ENCODE results near the gene BCL2.
A peak's percentile ranks its signal among the peaks of the same experiment; 100 is the strongest.

BCL2 gene

GRCh38 chr18:63135101-63135500, 184.5 kb downstream of the BCL2 start:
- DNase-seq, result no peak

- DNase-seq, result no peak
Observed at GRCh38 chr18:63132819-63133200, 186.8 kb downstream of the BCL2 start.

GRCh38 chr18:63131959-63132818, 187.4 kb downstream of the BCL2 start:
- DNase-seq, result no peak

GRCh38 chr18:63131106-63131958, 188.2 kb downstream of the BCL2 start:
- DNase-seq, result peak; percentile 60

GRCh38 chr18:63130176-63130575, 189.4 kb downstream of the BCL2 start:
- DNase-seq, result no peak

GRCh38 chr18:63128237-63128974, 191.2 kb downstream of the BCL2 start:
- DNase-seq, result no peak

- no peak for DNase-seq
Observed at GRCh38 chr18:63126134-63127069, 193.2 kb downstream of the BCL2 start.

GRCh38 chr18:63120620-63121019, 198.9 kb downstream of the BCL2 start:
- DNase-seq, result no peak

GRCh38 chr18:63119647-63120046, 199.9 kb downstream of the BCL2 start:
- DNase-seq, result no peak

GRCh38 chr18:63113899-63114565, 205.5 kb downstream of the BCL2 start:
- no peak for DNase-seq

- no peak for DNase-seq
Observed at GRCh38 chr18:63112706-63113105, 206.9 kb downstream of the BCL2 start.

- no peak for DNase-seq
Observed at GRCh38 chr18:63111671-63112402, 207.7 kb downstream of the BCL2 start.

GRCh38 chr18:63109802-63110201, 209.8 kb downstream of the BCL2 start:
- no peak for DNase-seq

- no peak for DNase-seq
Observed at GRCh38 chr18:63109022-63109421, 210.5 kb downstream of the BCL2 start.

- DNase-seq, result no peak
Observed at GRCh38 chr18:63107931-63108330, 211.6 kb downstream of the BCL2 start.

GRCh38 chr18:63107171-63107845, 212.3 kb downstream of the BCL2 start:
- DNase-seq, result no peak

GRCh38 chr18:63106727-63107126, 212.8 kb downstream of the BCL2 start:
- no peak for DNase-seq

GRCh38 chr18:63105636-63106316, 213.8 kb downstream of the BCL2 start:
- DNase-seq, result no peak

GRCh38 chr18:63104868-63105267, 214.7 kb downstream of the BCL2 start:
- no peak for DNase-seq

Data from activated gamma-delta T cell treated with Interleukin-2 at 50 U/mL for 16 hours (primary cell).